HG03432 (cell line): Measurements from ENCODE around the gene CALHM2.
"Not testable (repeated sequence)": the region's sequence is repeated elsewhere in the genome, so short reads cannot be mapped to it uniquely, and the experiment has no call there.

Experiments used
- ATAC-seq: cut with Tn5 transposase; IDR thresholded peaks from one replicate; pipeline ENCODE4 v1.9.1; 2021; ENCODE audit warnings: mild to moderate bottlenecking, moderate library complexity; ENCODE audit not compliant: unreplicated experiment

The CALHM2 gene

GRCh38 chr10:103419101-103419500 is 33.1 kb downstream of the CALHM2 start:
- ATAC-seq, result no peak

GRCh38 chr10:103417601-103418000 is 34.6 kb downstream of the CALHM2 start:
- ATAC-seq, result no peak

DNA sequence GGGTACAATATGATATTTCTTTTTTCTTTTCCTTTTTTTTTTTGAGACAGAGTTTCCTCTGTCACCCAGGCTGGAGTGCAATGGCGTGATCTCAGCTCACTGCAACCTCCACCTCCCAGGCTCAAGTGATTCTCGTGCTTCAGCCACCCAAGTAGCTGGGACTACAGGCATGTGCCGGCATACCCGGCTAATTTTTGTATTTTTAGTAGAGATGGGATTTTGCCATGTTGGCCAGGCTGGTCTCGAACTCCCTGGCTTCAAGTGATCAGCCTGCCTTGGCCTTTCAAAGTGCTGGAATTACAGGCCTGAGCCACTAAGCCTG is 35.1 kb downstream of the CALHM2 start:
- ATAC-seq, result not testable (repeated sequence)

DNA sequence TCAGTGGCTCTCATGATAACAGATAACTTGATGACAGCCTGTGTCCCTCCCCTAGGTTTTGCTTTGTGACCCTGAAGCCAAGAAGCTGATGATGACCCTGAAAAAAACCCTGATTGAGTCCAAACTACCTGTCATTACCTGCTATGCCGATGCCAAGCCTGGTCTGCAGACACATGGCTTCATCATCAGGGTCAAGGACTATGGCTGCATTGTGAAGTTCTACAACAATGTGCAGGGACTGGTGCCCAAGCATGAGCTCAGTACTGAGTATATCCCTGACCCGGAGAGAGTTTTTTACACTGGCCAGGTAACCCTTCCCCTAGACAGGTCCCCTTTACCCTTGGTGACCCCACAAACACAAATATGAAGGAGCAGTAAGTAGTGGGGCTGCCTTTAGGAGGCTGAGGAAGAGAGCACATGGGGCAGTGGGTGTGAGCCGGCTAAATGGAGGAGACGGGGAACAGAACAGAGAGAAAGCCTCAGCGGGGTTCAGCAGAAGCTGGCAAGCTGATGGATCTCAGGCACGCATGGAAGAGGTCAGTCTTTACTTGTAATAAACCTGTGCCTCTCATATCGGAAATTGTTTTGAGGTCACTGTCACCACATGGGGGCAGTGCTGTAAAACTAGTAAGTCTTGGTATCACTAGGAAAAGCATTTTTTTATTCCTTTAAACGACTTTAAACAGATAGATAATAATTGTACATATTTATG is 35.6 kb downstream of the CALHM2 start:
- no peak for ATAC-seq

DNA sequence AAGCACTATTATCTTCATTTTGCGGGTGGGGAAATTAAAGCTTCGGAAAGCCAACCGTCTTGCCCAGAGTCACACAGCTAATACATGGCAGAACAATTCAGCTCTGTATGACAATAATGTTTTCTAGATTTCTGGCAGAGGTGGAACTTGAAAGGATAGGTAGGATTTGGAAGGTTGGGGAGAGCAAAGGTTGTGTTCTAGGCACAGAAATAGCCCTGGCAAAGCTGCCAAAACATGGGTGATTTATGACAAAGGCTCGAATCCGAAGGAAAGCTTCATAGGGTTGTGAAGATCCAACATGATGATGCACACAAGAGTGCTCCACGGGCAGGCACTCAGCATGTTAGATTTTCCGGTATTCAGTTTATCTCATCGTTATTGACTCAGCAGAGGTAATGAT is 36.6 kb downstream of the CALHM2 start:
- ATAC-seq, result no peak

DNA sequence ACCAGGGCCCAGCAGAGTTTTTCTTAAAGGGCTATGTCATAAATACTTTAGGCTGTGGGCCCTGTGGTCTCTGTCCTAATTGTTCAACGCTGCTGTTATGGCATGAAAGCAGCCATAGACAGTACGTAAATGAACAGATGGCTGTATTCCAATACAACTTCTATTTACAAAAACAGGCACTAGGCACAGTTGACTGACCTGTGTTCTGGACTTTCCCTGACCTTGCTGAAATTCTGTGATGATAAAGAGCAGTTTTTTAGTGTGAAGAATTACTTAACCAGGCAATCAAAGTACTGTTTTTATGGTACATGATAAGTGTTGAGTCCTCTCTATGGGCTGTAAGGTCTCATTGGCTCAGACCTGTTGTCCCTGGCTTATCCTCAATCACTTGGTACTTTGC is 38.6 kb downstream of the CALHM2 start:
- no peak for ATAC-seq

DNA sequence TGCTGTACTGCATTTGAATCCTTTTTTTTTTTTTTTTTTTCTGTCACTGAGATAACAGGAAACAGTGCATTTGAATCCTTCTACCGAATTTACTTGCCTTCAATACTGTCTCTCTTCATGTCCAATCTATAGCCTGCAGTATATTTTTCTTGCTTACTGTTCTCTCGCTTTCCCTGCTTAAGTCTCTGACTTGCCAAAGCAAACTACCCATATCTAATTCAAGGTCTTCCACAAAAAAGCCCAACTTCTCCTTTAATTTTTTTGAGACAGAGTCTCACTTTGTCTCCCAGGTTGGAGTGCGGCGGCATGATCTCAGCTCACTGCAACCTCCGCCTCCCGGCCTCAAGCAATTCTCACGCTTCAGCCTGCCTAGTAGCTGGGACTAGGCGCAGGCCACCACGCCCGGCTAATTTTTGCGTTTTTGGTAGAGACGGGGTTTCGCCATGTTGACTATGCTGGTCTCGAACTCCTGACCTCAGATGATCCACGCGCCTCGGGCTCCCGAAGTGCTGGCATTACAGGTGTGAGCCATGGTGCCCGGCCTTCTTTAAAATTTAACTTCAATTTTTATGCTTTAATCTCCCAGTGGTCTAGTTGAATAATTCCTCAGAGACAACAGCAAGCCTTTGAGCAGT is 54.9 kb downstream of the CALHM2 start:
- ATAC-seq, result no peak

DNA sequence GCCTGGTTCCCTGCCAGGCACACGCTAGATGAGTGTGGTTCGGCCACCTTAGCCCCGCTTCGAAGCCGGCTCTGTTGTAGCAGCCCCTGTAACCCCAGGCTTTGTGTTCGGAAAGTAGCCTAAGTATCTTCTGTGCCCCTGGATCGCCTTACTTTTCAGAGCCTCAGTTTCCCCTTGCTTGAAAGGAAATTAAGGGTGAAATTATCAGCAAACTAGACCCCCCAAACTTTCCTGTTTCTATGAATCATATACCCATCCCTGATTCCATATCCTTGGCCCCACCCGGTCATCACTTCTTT is 55.4 kb downstream of the CALHM2 start:
- ATAC-seq, result no peak
